ENCODE measurements around the gene SYNPO2. TPM values are rescaled to one million over a fixed set of nuclear protein-coding genes. Genes with fewer than 3 reads are reported as not detected.

The SYNPO2 gene, protein sequence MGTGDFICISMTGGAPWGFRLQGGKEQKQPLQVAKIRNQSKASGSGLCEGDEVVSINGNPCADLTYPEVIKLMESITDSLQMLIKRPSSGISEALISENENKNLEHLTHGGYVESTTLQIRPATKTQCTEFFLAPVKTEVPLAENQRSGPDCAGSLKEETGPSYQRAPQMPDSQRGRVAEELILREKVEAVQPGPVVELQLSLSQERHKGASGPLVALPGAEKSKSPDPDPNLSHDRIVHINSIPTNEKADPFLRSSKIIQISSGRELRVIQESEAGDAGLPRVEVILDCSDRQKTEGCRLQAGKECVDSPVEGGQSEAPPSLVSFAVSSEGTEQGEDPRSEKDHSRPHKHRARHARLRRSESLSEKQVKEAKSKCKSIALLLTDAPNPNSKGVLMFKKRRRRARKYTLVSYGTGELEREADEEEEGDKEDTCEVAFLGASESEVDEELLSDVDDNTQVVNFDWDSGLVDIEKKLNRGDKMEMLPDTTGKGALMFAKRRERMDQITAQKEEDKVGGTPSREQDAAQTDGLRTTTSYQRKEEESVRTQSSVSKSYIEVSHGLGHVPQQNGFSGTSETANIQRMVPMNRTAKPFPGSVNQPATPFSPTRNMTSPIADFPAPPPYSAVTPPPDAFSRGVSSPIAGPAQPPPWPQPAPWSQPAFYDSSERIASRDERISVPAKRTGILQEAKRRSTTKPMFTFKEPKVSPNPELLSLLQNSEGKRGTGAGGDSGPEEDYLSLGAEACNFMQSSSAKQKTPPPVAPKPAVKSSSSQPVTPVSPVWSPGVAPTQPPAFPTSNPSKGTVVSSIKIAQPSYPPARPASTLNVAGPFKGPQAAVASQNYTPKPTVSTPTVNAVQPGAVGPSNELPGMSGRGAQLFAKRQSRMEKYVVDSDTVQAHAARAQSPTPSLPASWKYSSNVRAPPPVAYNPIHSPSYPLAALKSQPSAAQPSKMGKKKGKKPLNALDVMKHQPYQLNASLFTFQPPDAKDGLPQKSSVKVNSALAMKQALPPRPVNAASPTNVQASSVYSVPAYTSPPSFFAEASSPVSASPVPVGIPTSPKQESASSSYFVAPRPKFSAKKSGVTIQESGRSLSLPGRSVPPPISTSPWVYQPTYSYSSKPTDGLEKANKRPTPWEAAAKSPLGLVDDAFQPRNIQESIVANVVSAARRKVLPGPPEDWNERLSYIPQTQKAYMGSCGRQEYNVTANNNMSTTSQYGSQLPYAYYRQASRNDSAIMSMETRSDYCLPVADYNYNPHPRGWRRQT
- 10 to 100 TPM in 2 of 6 experiments, 1 to 10 TPM in 4; 2.7 to 11.2 (median 8.2) TPM for total RNA-seq
- long read RNA-seq, partial matches to known transcripts, result 0 of 1 reads
- long read RNA-seq, other reads (novel, unspliced or antisense), result 1 of 1 reads

DNA sequence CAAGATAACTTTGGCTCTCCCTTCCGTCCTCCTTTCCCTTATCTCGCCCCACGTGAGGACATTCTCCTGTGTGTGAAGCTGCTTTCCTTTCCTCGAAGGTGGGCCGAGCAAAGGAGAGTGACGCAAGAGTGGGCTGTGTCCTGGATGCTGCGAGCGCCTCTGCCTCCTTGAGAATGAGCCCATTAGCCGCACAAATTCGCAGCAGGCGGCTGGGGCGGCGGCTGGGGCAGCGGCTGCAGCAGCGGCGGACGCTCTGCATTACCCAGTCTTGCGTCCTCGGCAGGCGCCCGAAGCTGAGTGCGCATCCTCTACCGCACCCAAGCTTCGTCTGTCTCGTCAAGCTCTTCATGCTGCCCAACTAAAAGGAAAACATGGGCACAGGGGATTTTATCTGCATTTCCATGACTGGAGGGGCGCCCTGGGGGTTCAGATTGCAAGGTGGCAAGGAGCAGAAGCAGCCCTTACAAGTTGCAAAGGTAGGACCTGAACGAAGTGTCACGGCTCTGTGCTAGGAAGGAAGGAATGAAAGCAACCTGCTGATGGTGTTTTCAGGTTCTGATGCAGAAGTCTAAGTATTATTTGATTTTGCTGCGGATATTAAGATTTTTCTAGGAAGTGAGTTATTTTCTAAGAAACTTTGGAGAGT lies at the start of gene SYNPO2:
Gene SYNPO2 (plus strand): TSS at position 189 of the 646 bp plus-strand sequence. CDS start 183 bp downstream, at position 372.
- DNase-seq, result peak; percentile 55 to 60 (median 57)
- no peaks in the 10 kb centered on the region for H3K36me3 ChIP-seq
- peak; percentile 29 for TF ChIP-seq POLR2A (IDR thresholded peaks at IDR 0.05)
- TF ChIP-seq, protein P1, sequence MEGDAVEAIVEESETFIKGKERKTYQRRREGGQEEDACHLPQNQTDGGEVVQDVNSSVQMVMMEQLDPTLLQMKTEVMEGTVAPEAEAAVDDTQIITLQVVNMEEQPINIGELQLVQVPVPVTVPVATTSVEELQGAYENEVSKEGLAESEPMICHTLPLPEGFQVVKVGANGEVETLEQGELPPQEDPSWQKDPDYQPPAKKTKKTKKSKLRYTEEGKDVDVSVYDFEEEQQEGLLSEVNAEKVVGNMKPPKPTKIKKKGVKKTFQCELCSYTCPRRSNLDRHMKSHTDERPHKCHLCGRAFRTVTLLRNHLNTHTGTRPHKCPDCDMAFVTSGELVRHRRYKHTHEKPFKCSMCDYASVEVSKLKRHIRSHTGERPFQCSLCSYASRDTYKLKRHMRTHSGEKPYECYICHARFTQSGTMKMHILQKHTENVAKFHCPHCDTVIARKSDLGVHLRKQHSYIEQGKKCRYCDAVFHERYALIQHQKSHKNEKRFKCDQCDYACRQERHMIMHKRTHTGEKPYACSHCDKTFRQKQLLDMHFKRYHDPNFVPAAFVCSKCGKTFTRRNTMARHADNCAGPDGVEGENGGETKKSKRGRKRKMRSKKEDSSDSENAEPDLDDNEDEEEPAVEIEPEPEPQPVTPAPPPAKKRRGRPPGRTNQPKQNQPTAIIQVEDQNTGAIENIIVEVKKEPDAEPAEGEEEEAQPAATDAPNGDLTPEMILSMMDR (IDR thresholded peaks at IDR 0.05), result no peak
- H3K4me1 ChIP-seq, result no peaks in the 10 kb centered on the region
- peaks cover 0 to 4% of the 10 kb centered on the region in 2 donors for H3K27me3 ChIP-seq
- WGBS (ENCODE audit: insufficient coverage, low coverage, low lambda C conversion rate, missing lambda C conversion rate), result 8% methylated on average over 11 of the region's 29 CpGs
- H3K27ac ChIP-seq, result peak within 1 kb of the TSS in 1 of 3 donors; percentile 3
- no peaks in the 10 kb centered on the region for H3K9me3 ChIP-seq
- peak within 1 kb of the TSS; percentile 6 to 31 (median 21) for H3K4me3 ChIP-seq
- peak; percentile 83 to 89 (median 88) for ATAC-seq
- intact Hi-C loops (cut with DNase I), result no loop called here

DNA sequence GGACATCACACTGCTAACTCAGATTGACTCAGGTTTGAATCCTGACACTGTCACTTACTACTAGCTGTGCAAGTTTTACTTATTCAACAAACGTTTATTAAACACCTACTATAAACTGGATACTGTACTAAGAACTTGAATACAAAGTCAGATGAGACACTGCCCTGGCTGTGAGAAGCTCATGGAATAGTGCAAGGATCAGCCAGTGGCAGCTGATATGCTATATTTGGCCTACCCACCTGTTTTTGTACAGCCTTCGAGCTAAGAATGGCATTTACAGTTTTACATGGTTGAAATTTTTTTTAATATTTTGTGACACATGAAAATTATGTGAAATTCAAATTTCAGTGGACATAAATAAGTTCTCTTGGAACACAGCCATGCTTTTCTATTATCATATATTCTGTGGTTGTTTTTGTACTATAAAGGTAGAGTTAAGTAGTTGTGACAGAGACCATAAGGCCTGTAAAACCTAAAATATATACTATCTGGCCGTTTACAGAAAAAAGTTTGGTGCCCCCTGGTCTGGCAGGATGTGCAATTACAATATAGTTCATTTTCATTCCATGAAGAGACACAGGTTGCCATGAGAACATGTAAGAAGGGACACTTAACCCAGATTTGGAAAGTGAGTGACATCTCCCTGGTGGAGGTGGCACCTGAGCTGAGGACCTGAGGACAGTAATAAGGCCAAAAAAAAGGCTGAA lies 49.3 kb upstream of the SYNPO2 start:
- no peak overlapping the region for H3K4me3 ChIP-seq
- intact Hi-C loops (cut with DNase I), result no loop called here
- ATAC-seq (no peak), DNase-seq (no peak)
- WGBS (ENCODE audit: insufficient coverage, low coverage, low lambda C conversion rate, missing lambda C conversion rate), result 48% methylated on average over 3 of the region's 3 CpGs
- no peak overlapping the region for H3K27ac ChIP-seq
- TF ChIP-seq POLR2A (IDR thresholded peaks at IDR 0.05), result no peak
- TF ChIP-seq, protein P1 (IDR thresholded peaks at IDR 0.05), result no peak
- H3K27me3 ChIP-seq, result no peaks in the 10 kb centered on the region
- peaks cover 0 to 5% (median 0%) of the 10 kb centered on the region in 4 donors for H3K4me1 ChIP-seq
- H3K36me3 ChIP-seq, result no peaks in the 10 kb centered on the region
- no peaks in the 10 kb centered on the region for H3K9me3 ChIP-seq

GRCh38 chr4:118842055-118842454 lies 46.6 kb upstream of the SYNPO2 start:
- Histone ChIP-seq H3K4me3 (no peak overlapping the region), H3K27me3 (no peaks in the 10 kb centered on the region), H3K27ac (no peak overlapping the region), H3K4me1 (no peaks in the 10 kb centered on the region), H3K36me3 (no peaks in the 10 kb centered on the region), H3K9me3 (no peaks in the 10 kb centered on the region)
- TF ChIP-seq, protein P1 (IDR thresholded peaks at IDR 0.05), result no peak
- no peak for TF ChIP-seq POLR2A (IDR thresholded peaks at IDR 0.05)
- 52% methylated on average over 3 of the region's 3 CpGs for WGBS (ENCODE audit: insufficient coverage, low coverage, low lambda C conversion rate, missing lambda C conversion rate)
- DNase-seq (no peak), ATAC-seq (no peak)
- intact Hi-C loops (cut with DNase I), result no loop called here
